Fibroblast of the aortic adventitia (primary cell): Measurements from ENCODE around the gene SPATA20. TPM values are rescaled to one million over a fixed set of nuclear protein-coding genes. Genes with fewer than 3 reads are reported as not detected.

Experiments
- DNase-seq: peaks from one replicate; pipeline ENCODE4 v3.0.0-alpha.2; 2010; ENCODE audit warnings: low read depth
- H3K4me3 ChIP-seq: 2 replicates; pipeline ENCODE4 v1.5.1; 2011; ENCODE audit warnings: low read depth, mild to moderate bottlenecking, control low read depth, low read length, moderate library complexity
- CTCF ChIP-seq: IDR thresholded peaks from 2 replicates; pipeline ENCODE4 v1.5.1; 2011; ENCODE audit warnings: mild to moderate bottlenecking, low read length, control low read depth, inconsistent platforms; ENCODE audit not compliant: insufficient read depth
- total RNA-seq: library from RNA; depleted of rRNA; stranded (reverse); fragments of >200 nt; gene quantifications from 2 replicates; pipeline ENCODE4 v1.2.3, GENCODE V29; 2012; ENCODE audit warnings: low replicate concordance

The SPATA20 gene
- total RNA-seq, 1 donor: 63.6 TPM

- TF ChIP-seq CTCF: no peak
- H3K4me3 ChIP-seq: no peak overlapping the region
- DNase-seq: no peak
Measured at GRCh38 chr17:50569592-50569991, 22.6 kb downstream of the SPATA20 start.

GRCh38 chr17:50570032-50570431, 23.1 kb downstream of the SPATA20 start:
- DNase-seq: no peak
- no peak overlapping the region for H3K4me3 ChIP-seq
- no peak for TF ChIP-seq CTCF

- DNase-seq: no peak
- no peak overlapping the region for H3K4me3 ChIP-seq
- no peak for TF ChIP-seq CTCF
Measured at GRCh38 chr17:50570528-50570927, 23.6 kb downstream of the SPATA20 start.

GRCh38 chr17:50571681-50572080, 24.7 kb downstream of the SPATA20 start:
- H3K4me3 ChIP-seq: no peak overlapping the region
- no peak for DNase-seq
- TF ChIP-seq CTCF: no peak

- no peak for DNase-seq
- no peak overlapping the region for H3K4me3 ChIP-seq
- TF ChIP-seq CTCF: no peak
Measured at GRCh38 chr17:50572541-50572940, 25.6 kb downstream of the SPATA20 start.

GRCh38 chr17:50573866-50574611, 27.1 kb downstream of the SPATA20 start:
- DNase-seq: no peak
- no peak for TF ChIP-seq CTCF
- H3K4me3 ChIP-seq: no peak overlapping the region
